GM12874 (cell line): Measurements from ENCODE around the gene LILRB2.

Source experiments
- CTCF ChIP-seq: IDR thresholded peaks from 2 replicates; pipeline ENCODE4 v1.5.1; 2011; ENCODE audit warnings: low read depth, mild to moderate bottlenecking, control low read depth, low read length, moderate library complexity; ENCODE audit not compliant: insufficient read depth

LILRB2 gene

GRCh38 chr19:54256250-54257115 is 24.4 kb downstream of the LILRB2 start:
- TF ChIP-seq CTCF: no peak

GRCh38 chr19:54255105-54255775 is 25.7 kb downstream of the LILRB2 start:
- TF ChIP-seq CTCF: no peak

DNA sequence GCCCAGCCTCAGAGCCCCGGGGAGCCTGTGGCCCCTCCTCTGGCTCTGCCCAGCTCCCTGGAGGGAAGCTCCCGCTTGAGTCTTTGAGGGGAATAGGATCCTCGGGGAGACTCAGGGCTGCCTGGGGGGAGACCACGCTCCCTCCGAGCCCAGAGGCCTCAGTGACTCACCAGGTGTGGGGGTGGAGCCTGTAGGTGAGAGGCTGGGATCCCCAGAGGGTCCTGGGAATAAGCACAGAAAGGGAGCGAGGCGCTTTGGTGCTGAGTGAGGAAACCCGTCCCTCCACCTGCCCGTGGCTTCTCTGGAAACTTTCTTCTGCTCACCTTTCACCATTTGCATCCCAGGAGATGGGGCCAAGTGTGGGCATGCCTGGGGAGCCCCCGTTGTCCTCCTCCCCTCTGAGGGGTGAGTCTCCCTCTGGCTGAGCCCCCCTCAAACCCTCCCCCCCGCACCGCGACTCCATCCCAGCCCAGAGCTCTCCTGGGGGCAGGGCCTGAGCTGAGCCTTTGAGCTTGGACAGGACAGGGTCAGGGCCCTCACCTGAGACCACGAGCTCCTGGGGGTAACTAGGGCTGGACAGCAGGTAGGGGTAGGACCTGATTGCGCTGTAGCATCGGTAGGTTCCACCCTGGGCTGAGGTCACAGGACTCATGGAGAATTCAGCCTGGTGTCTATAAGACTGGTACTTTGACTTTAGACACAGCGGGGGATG is 26.6 kb downstream of the LILRB2 start:
- TF ChIP-seq CTCF: no peak

- TF ChIP-seq CTCF: no peak
Measured at GRCh38 chr19:54253331-54254194, 27.3 kb downstream of the LILRB2 start.

GRCh38 chr19:54252845-54253244 is 28.1 kb downstream of the LILRB2 start:
- TF ChIP-seq CTCF: no peak

- TF ChIP-seq CTCF: no peak
Measured at GRCh38 chr19:54252243-54252642, 28.7 kb downstream of the LILRB2 start.
